ENCODE results near the gene CD207.
"Not testable (repeated sequence)": the region's sequence is repeated elsewhere in the genome, so short reads cannot be mapped to it uniquely, and the experiment has no call there.

Gene CD207

GRCh38 chr2:70828914-70829824 is 6.4 kb downstream of the CD207 start:
- DNase-seq = no peak

DNA sequence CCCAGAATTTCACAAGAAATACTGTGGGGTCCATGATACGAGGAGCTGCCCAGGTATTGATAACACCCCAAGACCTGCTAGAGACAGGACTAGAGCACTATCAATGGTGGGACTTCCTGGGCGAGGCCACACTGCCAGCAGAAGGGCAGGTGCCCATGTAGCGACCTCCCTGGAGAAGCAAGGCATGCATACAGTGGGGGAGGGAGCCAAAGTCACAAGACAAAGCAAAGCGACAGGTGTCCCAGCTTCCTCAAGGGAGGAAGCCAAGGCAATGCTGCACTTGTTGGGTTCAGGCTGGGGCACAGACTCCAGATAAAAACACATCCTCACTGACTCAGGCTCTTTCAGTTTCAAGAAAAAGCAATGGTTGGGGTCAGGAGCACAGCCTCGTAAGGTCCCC is 7.5 kb downstream of the CD207 start:
- no peak for DNase-seq

- DNase-seq = no peak
Measured at GRCh38 chr2:70827388-70827787, 8.2 kb downstream of the CD207 start.

DNA sequence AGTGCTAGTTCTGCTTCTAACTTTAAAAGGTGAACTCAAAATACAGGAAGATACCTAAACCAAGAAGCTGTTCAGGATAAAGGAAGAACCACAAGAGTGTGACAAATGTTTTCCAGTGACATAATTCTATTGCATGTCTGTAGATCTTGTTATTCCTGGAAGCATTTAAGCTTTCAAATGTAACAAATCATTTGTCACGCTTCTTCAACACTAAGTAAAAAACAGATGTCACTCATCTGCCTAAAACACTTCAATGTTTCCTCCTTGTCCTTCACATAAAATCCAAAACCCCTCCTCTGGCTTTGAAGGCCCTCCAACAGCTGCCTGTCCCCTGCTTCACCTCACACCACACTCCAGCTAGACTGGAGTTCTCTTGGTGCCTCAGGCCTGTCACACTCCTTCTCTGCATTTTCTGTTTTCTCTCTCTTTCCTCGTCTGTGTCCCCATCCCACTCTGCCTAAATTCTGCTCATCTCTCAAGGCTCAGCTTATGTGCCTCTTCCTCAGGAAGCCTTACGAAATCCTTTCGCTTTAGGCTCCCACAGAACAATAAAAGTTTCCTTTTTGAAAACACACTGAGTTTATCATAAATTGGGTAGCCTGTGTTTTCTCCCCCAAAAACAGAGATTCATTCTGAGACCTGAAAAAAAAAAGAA is 8.8 kb downstream of the CD207 start:
- DNase-seq = no peak

- no peak for DNase-seq
Measured at GRCh38 chr2:70823249-70823648, 12.4 kb downstream of the CD207 start.

DNA sequence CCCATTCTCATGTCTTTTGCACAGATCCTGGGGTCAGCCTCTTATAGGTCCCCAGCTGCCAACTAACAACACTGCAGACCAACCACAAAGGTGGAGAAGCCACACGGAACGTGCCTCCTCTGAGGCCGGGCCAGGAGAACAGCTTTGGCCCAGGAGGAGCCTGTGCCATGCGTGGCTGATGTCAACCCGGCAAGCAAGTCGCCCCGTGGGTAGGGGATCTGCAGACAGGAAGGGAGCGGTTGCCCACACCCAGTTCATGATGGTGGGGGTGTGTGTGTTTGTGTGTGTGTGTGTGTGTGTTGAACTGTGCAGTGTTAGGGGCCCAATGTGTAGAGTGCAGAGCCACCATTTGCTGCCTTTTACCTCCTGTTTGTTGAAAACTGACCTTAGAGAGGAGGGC is 12.8 kb downstream of the CD207 start:
- DNase-seq = no peak

GRCh38 chr2:70820499-70820898 is 15.1 kb downstream of the CD207 start, which contains the start of gene CLEC4F:
CLEC4F (minus strand) TSS chr2:70820599; CDS start chr2:70820523, 76 bp downstream.
- no peak for DNase-seq

DNA sequence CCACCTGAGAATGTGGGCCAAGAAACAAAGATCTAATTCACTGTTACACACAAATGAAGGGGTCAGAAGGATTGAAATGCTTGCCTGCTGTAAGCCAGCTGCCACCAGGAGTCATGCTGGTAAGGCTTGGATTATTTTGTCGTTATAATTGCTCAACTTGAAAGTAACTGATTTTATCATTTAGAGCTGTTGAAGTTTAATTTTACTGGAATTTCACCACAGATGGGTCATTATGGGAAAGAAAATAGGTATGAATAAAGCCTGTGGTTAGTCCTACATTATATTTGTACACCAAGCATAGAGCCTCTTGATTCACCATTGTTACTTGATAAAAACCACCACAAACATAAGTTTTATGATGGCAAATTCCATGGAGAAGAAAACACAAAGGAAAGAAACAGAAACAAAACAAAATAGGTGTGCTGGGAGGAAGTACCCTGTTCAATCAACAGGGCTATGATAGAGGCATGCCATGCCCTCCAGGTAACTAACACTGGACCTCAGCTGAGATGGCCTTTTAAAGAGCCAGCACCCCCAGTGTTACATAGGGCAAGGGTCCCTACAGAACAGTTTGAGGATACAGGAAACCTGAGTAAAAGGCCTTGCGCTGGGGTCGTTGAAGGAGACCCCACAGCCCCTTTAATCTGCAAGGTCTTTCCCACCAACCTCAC is 18.2 kb downstream of the CD207 start:
- DNase-seq = no peak

- DNase-seq = no peak
Measured at GRCh38 chr2:70816726-70817125, 18.9 kb downstream of the CD207 start.

- DNase-seq = no peak
Measured at GRCh38 chr2:70808983-70809958, 26.3 kb downstream of the CD207 start.

DNA sequence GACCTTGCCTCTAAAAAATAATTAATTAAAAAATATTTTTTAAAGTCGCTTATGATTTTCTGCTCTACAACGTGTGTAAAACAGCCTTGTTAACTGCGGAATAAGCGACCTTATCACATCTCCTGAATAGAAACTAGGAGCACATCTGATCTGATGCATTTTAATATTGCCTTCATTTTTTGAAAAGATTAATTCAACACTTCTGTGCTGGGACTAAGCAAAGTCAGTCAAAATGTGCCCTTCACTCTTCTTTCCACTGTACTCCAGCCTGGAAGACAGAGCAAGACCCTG is 27.8 kb downstream of the CD207 start:
- no peak for DNase-seq

DNA sequence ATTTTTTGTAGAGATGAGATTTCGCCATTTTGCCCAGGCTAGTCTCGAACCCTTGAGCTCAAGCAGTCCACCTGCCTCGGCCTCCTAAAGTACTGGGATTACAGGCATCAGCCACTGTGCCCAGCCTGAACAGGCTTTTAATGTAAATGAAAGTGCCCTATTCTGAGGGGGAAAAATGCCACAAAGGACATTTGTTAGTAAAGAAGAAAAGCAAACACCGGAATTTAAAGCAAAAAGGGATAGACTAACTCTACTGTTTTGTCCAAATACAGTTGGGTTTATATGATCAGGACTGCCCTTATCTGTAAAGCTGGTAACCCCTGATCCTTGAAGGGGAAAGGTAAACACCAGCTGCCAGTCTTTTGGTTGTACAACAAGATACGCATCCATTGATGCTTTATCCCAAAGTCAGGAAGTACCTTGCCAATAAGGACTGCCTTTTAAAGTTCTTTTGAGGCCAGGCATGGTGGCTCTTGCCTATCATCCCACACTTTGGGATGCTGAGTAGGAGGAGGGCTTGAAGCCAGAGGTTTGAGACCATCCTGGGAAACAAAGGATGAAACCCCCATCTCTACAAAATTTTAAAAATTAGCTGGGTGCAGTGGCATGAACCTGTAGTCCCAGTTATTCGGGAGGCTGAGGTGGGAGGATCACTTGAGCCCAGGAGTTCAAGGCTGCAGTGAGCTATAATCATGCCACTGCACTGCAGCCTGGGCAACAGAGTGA is 28.4 kb downstream of the CD207 start:
- no peak for DNase-seq

DNA sequence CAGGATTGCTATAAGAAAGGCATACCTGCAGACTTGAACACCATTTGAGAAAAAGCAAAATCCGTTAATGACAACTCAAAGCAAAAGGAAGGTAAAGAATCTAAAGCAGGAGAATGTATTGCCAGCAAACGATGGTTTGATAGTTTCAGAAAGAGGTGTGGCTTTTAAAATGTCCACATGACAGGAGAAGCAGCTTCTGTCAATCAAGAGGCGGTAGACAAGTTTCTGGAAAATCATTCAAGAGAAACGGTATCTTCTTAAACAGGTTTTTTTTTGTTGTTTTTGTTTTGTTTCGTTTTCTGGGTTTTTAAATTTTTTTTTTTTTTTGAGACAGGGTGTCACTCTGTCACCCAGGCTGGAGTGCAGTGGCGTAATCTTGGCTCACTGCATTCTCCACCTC is 29.0 kb downstream of the CD207 start:
- DNase-seq = no peak

DNA sequence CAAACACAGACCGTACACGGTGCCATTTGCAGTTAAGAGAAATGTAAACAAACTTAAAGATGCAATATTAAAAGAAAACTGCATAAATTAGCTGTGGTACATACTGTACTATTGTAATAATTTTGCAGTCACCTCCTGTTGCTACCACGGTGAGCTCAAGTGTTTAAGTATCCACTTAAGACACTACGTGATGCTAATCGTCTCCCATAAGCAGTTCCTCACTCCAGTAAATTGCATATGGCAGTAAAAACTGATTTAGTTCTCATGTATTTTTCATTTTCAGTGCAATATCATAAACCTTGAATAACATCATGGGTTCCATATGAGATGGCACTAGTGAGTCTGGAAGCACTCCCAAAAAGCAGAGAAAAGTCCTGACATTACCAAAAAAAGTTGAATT is 29.6 kb downstream of the CD207 start:
- DNase-seq = no peak

DNA sequence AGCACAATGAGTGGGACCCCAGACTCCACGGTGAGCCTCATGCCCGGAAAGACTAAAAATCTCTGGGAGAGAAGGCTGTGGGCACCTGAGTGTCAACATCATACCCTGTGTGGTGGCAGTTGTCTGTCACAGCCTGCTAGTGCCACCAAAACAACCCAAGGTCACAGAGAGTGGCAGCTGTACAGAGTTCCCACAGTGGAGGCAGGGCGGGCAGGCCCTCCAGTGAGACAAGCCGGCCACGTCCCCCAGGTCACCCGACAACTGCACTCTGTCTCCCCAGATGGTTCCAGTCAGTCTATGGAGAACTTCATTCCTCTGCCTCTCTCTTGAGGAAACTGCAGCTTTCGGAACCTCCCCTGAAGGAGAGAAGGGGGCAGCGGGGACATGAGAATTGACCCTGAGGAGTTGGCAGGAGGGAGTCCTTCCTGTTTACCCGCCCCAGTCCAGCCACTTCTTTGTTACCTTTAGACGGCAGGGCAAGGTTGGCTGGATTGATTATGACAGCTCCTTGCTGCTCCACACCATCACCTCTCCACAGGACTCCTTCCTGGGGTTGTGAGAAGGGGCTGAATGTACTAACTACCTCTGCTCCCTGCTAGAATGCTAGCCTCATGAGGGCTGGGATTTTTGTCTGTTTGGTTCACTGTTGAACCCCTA is 33.9 kb downstream of the CD207 start:
- DNase-seq = no peak

GRCh38 chr2:70799706-70800105 is 35.9 kb downstream of the CD207 start:
- DNase-seq = no peak

- not testable (repeated sequence) for DNase-seq
Measured at GRCh38 chr2:70797996-70798395, 37.6 kb downstream of the CD207 start.

DNA sequence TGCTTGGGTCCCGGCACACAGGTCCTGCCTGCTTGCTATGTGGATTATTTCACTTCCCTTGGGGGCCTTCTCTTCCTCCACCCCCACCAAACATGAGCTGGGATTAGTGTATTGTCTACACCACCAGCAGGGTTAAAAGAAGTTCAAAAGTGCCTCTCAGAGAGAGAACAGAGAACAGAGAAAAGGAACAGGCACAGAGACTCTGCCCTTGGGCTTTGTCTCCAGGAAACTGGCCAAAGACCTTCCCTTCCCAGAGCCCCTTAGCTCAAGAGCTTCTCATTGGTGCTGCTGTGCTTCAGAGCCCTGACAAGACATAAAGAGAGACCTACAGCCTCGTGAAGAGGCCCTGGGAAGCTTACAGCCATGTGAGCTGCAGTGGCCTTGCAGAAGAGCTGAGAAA is 38.1 kb downstream of the CD207 start:
- DNase-seq = no peak

GRCh38 chr2:70796262-70796661 is 39.4 kb downstream of the CD207 start:
- no peak for DNase-seq

DNA sequence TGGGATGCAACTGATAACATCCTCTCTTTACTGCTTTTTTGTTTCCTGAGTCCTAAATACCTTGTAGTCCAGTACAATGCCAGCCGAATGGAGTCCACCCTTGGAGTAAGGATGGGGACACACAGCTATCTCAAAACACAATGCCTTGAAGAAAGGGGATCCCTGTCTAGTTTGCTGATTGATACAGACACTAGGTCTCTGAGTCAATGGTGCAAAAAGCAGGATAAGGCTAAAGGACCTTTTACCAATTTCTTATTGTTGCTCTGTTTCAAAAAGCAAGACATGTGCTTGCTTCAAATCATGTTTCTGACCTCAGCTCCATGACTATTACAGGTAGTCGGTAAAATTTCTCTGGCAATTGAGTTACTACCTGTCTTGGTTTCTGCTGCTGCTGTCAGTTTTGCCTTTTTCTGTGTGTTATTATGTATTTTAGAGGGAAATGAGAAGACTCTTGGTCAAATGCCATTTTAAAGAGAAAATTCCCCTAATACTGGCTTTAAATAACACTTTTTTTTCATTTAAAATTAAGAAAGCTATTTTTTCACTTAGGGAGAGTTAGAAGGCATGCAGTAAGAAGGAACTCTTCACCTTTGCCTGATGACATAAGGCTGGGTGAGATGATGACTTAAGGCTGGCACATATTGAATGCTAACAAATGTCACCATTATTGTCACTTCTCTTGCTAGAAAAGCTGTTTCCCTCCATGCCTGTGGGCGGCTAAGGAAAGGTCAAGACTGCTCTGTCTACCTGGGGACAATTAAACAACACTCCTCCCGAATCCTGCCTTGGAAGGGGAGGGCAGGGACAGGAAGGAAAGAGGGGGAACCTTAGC is 40.2 kb downstream of the CD207 start:
- no peak for DNase-seq

- DNase-seq = no peak
Measured at GRCh38 chr2:70793450-70793849, 42.2 kb downstream of the CD207 start.
